ENCODE data around the gene GRIK4.

The GRIK4 gene

GRCh38 chr11:120630122-120630521, 118.6 kb downstream of the GRIK4 start:
- Histone ChIP-seq H3K27me3 (ENCODE audit: control insufficient read depth, insufficient read depth, low read length, poor library complexity, severe bottlenecking) (peaks cover 15% of the 10 kb centered on the region), H3K27ac (ENCODE audit: insufficient read depth, low read depth, low read length, poor library complexity, severe bottlenecking) (no peak overlapping the region), H3K9me3 (ENCODE audit: control insufficient read depth, low read length) (no peaks in the 10 kb centered on the region), H3K4me3 (ENCODE audit: insufficient read depth, low read depth, low read length) (no peak overlapping the region), H3K36me3 (ENCODE audit: control insufficient read depth, insufficient read depth, low read length) (no peaks in the 10 kb centered on the region), H3K4me1 (ENCODE audit: control insufficient read depth, insufficient read depth, low read length) (peaks cover 14% of the 10 kb centered on the region)
- 52 to 67% methylated on average over 2 of the region's 2 CpGs for WGBS, 2 experiments

- peaks cover 33% of the 10 kb centered on the region for H3K27me3 ChIP-seq (ENCODE audit: control insufficient read depth, insufficient read depth, low read length, poor library complexity, severe bottlenecking)
- no peaks in the 10 kb centered on the region for H3K36me3 ChIP-seq (ENCODE audit: control insufficient read depth, insufficient read depth, low read length)
- H3K4me3 ChIP-seq (ENCODE audit: insufficient read depth, low read depth, low read length): no peak overlapping the region
- WGBS, 2 experiments: 89 to 90% methylated on average over 3 of the region's 3 CpGs
- peaks cover 14% of the 10 kb centered on the region for H3K4me1 ChIP-seq (ENCODE audit: control insufficient read depth, insufficient read depth, low read length)
- no peak overlapping the region for H3K27ac ChIP-seq (ENCODE audit: insufficient read depth, low read depth, low read length, poor library complexity, severe bottlenecking)
- H3K9me3 ChIP-seq (ENCODE audit: control insufficient read depth, low read length): no peaks in the 10 kb centered on the region
These were observed 121.0 kb downstream of the GRIK4 start for GRCh38 chr11:120632579-120632978.

DNA sequence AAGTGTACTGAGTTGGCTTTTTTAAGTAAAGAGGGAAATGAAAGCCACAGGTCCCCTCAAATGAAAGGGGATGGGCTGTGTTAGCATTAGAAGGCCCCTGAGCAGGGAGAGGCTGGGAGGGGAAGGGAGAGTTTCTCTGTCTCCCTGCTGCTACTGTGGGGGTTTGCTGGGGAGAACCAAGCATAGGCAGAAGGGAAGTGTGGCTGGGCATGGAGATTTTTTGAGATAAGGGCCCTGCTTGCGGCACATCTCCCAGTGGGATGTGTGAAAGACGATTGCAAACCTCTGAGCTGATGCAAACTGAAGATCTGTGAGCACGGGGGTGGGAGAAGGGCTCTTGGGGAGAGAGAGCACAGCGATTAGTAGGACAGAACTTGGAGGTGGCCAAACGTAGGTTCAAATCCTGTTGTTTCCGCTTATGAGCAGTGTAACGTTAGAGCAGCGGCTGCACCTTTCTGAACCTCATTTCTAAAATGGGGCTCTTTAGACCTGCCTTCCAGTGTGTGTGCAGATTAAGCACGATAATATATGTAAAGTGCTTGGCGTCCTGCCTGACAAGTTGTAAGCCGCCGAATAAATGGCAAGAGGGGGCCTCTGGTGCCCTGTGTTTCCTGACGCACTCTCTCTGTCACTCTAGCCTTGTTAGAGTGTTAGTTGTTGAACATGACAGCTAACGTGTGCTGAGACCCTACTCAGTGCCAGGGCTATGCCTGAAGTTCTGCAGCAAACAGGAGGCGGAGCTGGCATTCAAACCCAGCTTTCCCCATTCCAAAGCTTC, 122.3 kb downstream of the GRIK4 start:
- H3K4me3 ChIP-seq (ENCODE audit: insufficient read depth, low read depth, low read length): no peak overlapping the region
- H3K27ac ChIP-seq (ENCODE audit: insufficient read depth, low read depth, low read length, poor library complexity, severe bottlenecking): no peak overlapping the region
- H3K4me1 ChIP-seq (ENCODE audit: control insufficient read depth, insufficient read depth, low read length): peaks cover 14% of the 10 kb centered on the region
- peaks cover 39% of the 10 kb centered on the region for H3K27me3 ChIP-seq (ENCODE audit: control insufficient read depth, insufficient read depth, low read length, poor library complexity, severe bottlenecking)
- WGBS, 2 experiments: 81 to 86% methylated on average over 15 of the region's 15 CpGs
- no peaks in the 10 kb centered on the region for H3K36me3 ChIP-seq (ENCODE audit: control insufficient read depth, insufficient read depth, low read length)
- no peaks in the 10 kb centered on the region for H3K9me3 ChIP-seq (ENCODE audit: control insufficient read depth, low read length)

DNA sequence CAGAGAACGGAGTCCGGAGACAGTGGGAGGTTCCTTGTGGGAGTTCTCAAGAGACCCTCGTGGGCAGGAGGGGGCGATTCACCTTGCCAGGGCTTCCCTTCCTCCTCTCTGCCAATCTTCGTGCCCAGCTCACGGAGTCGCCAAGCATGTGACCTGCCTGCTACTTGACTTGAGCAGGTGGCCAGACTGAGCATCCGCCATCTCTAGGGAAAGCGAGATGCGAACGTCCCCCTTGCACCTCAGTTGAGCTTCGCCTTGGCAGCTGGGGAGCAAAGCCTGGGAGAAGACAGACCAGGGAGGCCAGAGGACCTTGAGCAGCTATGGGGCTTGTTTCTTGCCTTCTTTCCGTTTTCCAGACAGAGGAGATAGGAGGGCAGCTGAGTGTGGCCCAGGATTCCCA, 123.2 kb downstream of the GRIK4 start:
- Histone ChIP-seq H3K27me3 (ENCODE audit: control insufficient read depth, insufficient read depth, low read length, poor library complexity, severe bottlenecking) (peaks cover 43% of the 10 kb centered on the region), H3K4me1 (ENCODE audit: control insufficient read depth, insufficient read depth, low read length) (peaks cover 10% of the 10 kb centered on the region), H3K36me3 (ENCODE audit: control insufficient read depth, insufficient read depth, low read length) (no peaks in the 10 kb centered on the region), H3K27ac (ENCODE audit: insufficient read depth, low read depth, low read length, poor library complexity, severe bottlenecking) (no peak overlapping the region), H3K4me3 (ENCODE audit: insufficient read depth, low read depth, low read length) (no peak overlapping the region), H3K9me3 (ENCODE audit: control insufficient read depth, low read length) (no peaks in the 10 kb centered on the region)
- 90 to 91% methylated on average over 13 of the region's 13 CpGs for WGBS, 2 experiments

DNA sequence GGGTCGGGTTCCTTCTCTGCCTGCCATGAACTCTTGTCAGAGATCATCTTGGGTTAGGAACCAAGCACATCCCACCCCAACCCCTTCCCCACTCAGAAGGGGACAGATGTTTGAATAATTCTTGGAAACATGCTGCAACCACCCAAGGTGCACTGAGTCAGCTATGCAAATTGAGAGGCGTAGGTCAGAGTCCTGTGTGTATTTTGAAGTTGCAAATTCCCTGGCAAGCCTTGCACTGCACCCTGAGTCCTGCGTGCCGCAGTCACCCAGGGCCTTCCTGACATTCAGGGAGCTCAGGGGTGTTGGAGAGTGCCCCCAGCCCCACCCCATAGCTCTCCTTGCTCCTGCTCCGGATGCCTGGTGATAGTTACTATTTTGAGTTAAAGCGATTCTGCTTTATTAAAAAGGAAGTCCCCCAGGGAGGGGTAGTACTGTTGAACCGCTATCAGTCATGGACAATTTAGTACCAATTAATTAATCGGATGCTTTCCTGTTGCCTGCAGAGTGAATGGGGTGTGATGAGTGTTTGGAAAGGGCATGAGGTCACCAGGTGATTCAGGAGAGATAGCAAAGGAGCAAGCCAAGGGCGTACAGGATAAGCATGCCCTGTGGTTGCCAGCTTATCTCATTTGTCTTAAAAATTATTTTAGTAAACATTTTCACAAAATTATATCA, 123.7 kb downstream of the GRIK4 start:
- H3K4me3 ChIP-seq (ENCODE audit: insufficient read depth, low read depth, low read length): no peak overlapping the region
- WGBS, 2 experiments: 80 to 89% methylated on average over 8 to 9 of the region's 9 CpGs
- no peaks in the 10 kb centered on the region for H3K9me3 ChIP-seq (ENCODE audit: control insufficient read depth, low read length)
- H3K4me1 ChIP-seq (ENCODE audit: control insufficient read depth, insufficient read depth, low read length): peaks cover 4% of the 10 kb centered on the region
- peaks cover 49% of the 10 kb centered on the region for H3K27me3 ChIP-seq (ENCODE audit: control insufficient read depth, insufficient read depth, low read length, poor library complexity, severe bottlenecking)
- H3K36me3 ChIP-seq (ENCODE audit: control insufficient read depth, insufficient read depth, low read length): no peaks in the 10 kb centered on the region
- no peak overlapping the region for H3K27ac ChIP-seq (ENCODE audit: insufficient read depth, low read depth, low read length, poor library complexity, severe bottlenecking)

DNA sequence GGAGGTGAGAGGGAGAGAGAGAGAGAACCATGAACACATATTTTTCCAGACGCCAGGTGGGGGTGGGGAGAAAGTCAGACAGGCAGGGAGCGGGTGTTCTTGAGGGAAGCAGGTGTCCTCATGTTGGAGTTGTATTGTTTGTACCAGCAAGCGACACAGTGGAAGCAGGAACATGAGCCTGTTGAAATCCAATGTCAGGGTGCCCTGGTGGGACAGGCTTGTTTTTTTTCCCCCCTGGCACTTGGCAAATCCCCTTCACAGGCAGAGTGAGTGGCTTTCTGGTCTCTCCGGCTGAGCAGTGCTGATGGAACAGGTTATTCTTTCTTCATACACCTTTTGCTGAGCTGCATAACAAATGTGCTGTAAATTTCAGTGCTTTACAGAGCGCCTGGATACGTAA, 125.6 kb downstream of the GRIK4 start:
- no peak overlapping the region for H3K4me3 ChIP-seq (ENCODE audit: insufficient read depth, low read depth, low read length)
- no peak overlapping the region for H3K27ac ChIP-seq (ENCODE audit: insufficient read depth, low read depth, low read length, poor library complexity, severe bottlenecking)
- H3K9me3 ChIP-seq (ENCODE audit: control insufficient read depth, low read length): no peaks in the 10 kb centered on the region
- WGBS, 2 experiments: 86 to 89% methylated on average over 6 of the region's 6 CpGs
- H3K36me3 ChIP-seq (ENCODE audit: control insufficient read depth, insufficient read depth, low read length): no peaks in the 10 kb centered on the region
- peaks cover 3% of the 10 kb centered on the region for H3K4me1 ChIP-seq (ENCODE audit: control insufficient read depth, insufficient read depth, low read length)
- H3K27me3 ChIP-seq (ENCODE audit: control insufficient read depth, insufficient read depth, low read length, poor library complexity, severe bottlenecking): peaks cover 67% of the 10 kb centered on the region

DNA sequence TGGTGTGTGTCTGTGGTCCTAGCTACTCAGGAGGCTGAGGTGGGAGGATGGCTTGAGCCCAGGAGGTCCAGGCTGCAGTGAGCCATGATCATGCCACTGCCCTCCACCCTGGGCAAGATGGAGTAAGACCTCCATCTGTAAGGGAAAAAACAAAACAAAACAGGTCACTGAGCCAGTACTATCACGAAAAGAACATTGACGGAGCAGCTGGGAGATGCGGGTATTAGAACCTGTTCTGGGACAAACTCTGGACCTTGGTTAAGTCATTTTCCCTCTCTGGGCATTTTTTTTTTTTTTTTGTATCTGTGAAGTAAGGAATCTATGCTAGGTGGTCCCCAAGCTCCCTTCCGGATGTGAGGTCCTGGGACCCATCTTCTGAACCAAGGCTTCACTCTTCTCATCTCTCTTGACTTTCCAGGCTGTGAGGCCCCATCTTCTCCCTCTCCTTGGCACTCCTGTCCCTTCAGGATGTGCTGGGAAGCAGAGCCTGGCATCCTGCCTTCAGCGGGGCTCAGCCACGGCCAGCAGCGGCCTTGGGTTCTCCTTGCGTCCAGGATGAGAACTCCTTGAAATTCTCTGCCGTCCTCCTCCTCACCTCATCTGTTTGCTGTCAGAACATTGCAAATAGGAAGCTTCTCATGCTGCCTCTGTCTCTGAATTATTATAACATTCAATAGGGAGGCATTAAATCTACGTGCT, 130.8 kb downstream of the GRIK4 start:
- Histone ChIP-seq H3K36me3 (ENCODE audit: control insufficient read depth, insufficient read depth, low read length) (no peaks in the 10 kb centered on the region), H3K4me1 (ENCODE audit: control insufficient read depth, insufficient read depth, low read length) (no peaks in the 10 kb centered on the region), H3K9me3 (ENCODE audit: control insufficient read depth, low read length) (no peaks in the 10 kb centered on the region), H3K27me3 (ENCODE audit: control insufficient read depth, insufficient read depth, low read length, poor library complexity, severe bottlenecking) (peaks cover 86% of the 10 kb centered on the region), H3K27ac (ENCODE audit: insufficient read depth, low read depth, low read length, poor library complexity, severe bottlenecking) (no peak overlapping the region), H3K4me3 (ENCODE audit: insufficient read depth, low read depth, low read length) (no peak overlapping the region)
- WGBS, 2 experiments: 93 to 94% methylated on average over 10 of the region's 10 CpGs

DNA sequence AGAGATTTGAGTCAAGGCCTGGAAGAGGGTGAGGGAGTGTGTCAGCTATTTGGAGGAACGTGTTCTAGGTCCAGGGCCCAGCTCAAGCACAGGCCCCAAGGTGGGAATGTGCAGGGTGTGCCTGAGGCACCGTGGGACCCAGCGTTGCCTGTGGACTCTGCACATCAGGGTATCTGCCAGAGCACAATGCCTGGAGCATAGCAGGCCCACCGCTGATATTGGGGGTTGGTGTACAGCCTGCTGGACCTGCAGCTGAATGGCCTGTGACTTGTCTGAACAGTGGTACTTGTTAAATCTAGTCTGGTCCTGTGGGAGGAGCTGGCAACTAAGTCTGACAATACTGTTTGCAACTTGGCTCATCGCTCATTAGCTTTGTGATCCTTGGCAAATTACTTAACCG, 131.7 kb downstream of the GRIK4 start:
- H3K27me3 ChIP-seq (ENCODE audit: control insufficient read depth, insufficient read depth, low read length, poor library complexity, severe bottlenecking): peaks cover 90% of the 10 kb centered on the region
- 86 to 88% methylated on average over 6 of the region's 6 CpGs for WGBS, 2 experiments

DNA sequence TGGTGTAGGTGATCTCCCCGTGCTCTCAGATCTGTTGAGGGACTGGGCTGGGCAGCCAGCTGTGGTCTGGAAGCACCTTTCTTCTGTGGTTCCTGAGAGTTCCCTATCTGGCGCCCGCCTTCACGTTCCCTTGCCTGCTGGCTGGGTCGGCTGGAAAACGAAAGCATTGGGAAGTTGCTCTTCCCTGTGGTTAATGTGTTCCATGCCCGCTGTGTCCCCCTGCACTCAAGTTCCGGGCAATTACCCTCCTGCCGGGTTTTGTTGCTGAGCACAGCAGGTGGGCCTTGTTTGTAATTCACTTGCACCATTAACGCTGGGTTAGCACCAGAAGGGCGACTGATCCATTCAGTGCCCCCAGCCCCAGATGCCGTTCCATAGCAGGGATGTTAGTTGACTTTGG, 134.1 kb downstream of the GRIK4 start:
- Histone ChIP-seq H3K4me1 (ENCODE audit: control insufficient read depth, insufficient read depth, low read length) (no peaks in the 10 kb centered on the region), H3K27ac (ENCODE audit: insufficient read depth, low read depth, low read length, poor library complexity, severe bottlenecking) (no peak overlapping the region), H3K27me3 (ENCODE audit: control insufficient read depth, insufficient read depth, low read length, poor library complexity, severe bottlenecking) (peaks cover 100% of the 10 kb centered on the region), H3K4me3 (ENCODE audit: insufficient read depth, low read depth, low read length) (no peak overlapping the region), H3K36me3 (ENCODE audit: control insufficient read depth, insufficient read depth, low read length) (no peaks in the 10 kb centered on the region), H3K9me3 (ENCODE audit: control insufficient read depth, low read length) (no peaks in the 10 kb centered on the region)
- 1 to 2% methylated on average over 12 of the region's 12 CpGs for WGBS, 2 experiments

More for the DNA sequence above, 131.7 kb downstream of the GRIK4 start:
- Histone ChIP-seq H3K36me3 (ENCODE audit: control insufficient read depth, insufficient read depth, low read length) (no peaks in the 10 kb centered on the region), H3K9me3 (ENCODE audit: control insufficient read depth, low read length) (no peaks in the 10 kb centered on the region), H3K4me3 (ENCODE audit: insufficient read depth, low read depth, low read length) (no peak overlapping the region), H3K27ac (ENCODE audit: insufficient read depth, low read depth, low read length, poor library complexity, severe bottlenecking) (no peak overlapping the region), H3K4me1 (ENCODE audit: control insufficient read depth, insufficient read depth, low read length) (no peaks in the 10 kb centered on the region)

DNA sequence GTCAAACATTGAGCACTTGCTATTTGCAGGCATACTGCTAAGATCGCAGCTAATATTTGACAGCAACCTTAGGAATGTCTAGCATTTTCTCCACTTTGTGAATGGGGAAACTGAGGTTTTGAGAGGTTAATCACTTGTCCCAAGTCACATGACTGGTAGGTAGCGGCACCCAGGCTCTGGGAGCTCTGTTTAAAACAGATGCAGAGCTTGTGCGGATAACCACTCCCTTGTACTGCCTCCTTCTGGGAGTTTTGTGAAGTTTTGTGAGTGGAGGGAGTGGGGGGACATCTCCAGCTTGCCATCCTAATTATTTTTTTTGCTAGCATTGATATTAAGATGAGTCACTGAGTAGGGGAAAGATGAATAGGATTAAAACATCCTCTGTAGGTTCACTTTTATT, 134.7 kb downstream of the GRIK4 start:
- Histone ChIP-seq H3K4me3 (ENCODE audit: insufficient read depth, low read depth, low read length) (no peak overlapping the region), H3K36me3 (ENCODE audit: control insufficient read depth, insufficient read depth, low read length) (no peaks in the 10 kb centered on the region), H3K4me1 (ENCODE audit: control insufficient read depth, insufficient read depth, low read length) (no peaks in the 10 kb centered on the region), H3K9me3 (ENCODE audit: control insufficient read depth, low read length) (no peaks in the 10 kb centered on the region), H3K27me3 (ENCODE audit: control insufficient read depth, insufficient read depth, low read length, poor library complexity, severe bottlenecking) (peaks cover 100% of the 10 kb centered on the region), H3K27ac (ENCODE audit: insufficient read depth, low read depth, low read length, poor library complexity, severe bottlenecking) (no peak overlapping the region)
- 22 to 26% methylated on average over 3 of the region's 3 CpGs for WGBS, 2 experiments
